Measurements from ENCODE around the gene MACF1.
"Not testable (repeated sequence)": the region's sequence is repeated elsewhere in the genome, so short reads cannot be mapped to it uniquely, and the experiment has no call there.

The MACF1 gene

GRCh38 chr1:39204441-39205081, at the start of gene MACF1:
Gene MACF1, plus strand, starts transcription at chr1:39204695. Its CDS starts 328 bp downstream, at chr1:39205023.
- Mint-ChIP-seq H3K36me3 (ENCODE audit: low read depth) (peaks cover 19% of the 10 kb centered on the region), H3K4me1 (ENCODE audit: low read depth) (peaks cover 48% of the 10 kb centered on the region), H3K27ac (peak within 1 kb of the TSS; percentile 96), H3K4me3 (peak within 1 kb of the TSS; percentile 93), H3K27me3 (ENCODE audit: low read depth) (no peaks in the 10 kb centered on the region), H3K9me3 (peaks cover 4% of the 10 kb centered on the region)
- DNase-seq (ENCODE audit: low spot score) = peak; percentile 37

- Mint-ChIP-seq H3K9me3 (no peaks in the 10 kb centered on the region), H3K4me1 (ENCODE audit: low read depth) (peaks cover 4% of the 10 kb centered on the region), H3K4me3 (no peak overlapping the region), H3K36me3 (ENCODE audit: low read depth) (no peaks in the 10 kb centered on the region), H3K27ac (no peak overlapping the region), H3K27me3 (ENCODE audit: low read depth) (peaks cover 25% of the 10 kb centered on the region)
- no peak for DNase-seq (ENCODE audit: low spot score)
These were observed 47.2 kb upstream of the MACF1 start for GRCh38 chr1:39157304-39157703.

- Mint-ChIP-seq H3K36me3 (ENCODE audit: low read depth) (no peaks in the 10 kb centered on the region), H3K27ac (no peak overlapping the region), H3K27me3 (ENCODE audit: low read depth) (peaks cover 24% of the 10 kb centered on the region), H3K4me3 (no peak overlapping the region), H3K9me3 (no peaks in the 10 kb centered on the region), H3K4me1 (ENCODE audit: low read depth) (peaks cover 4% of the 10 kb centered on the region)
- DNase-seq (ENCODE audit: low spot score) = no peak
These were observed 46.0 kb upstream of the MACF1 start for GRCh38 chr1:39158327-39159086.

- Mint-ChIP-seq H3K27ac (no peak overlapping the region), H3K36me3 (ENCODE audit: low read depth) (no peaks in the 10 kb centered on the region), H3K4me1 (ENCODE audit: low read depth) (peaks cover 4% of the 10 kb centered on the region), H3K27me3 (ENCODE audit: low read depth) (peaks cover 24% of the 10 kb centered on the region), H3K4me3 (no peak overlapping the region), H3K9me3 (no peaks in the 10 kb centered on the region)
- no peak for DNase-seq (ENCODE audit: low spot score)
These were observed 45.1 kb upstream of the MACF1 start for GRCh38 chr1:39159224-39160036.

- no peak for DNase-seq (ENCODE audit: low spot score)
- Mint-ChIP-seq H3K27me3 (ENCODE audit: low read depth) (peaks cover 24% of the 10 kb centered on the region), H3K4me3 (no peak overlapping the region), H3K27ac (no peak overlapping the region), H3K36me3 (ENCODE audit: low read depth) (no peaks in the 10 kb centered on the region), H3K4me1 (ENCODE audit: low read depth) (no peaks in the 10 kb centered on the region), H3K9me3 (no peaks in the 10 kb centered on the region)
These were observed 43.8 kb upstream of the MACF1 start for GRCh38 chr1:39160703-39161102.

- not testable (repeated sequence) for H3K36me3 Mint-ChIP-seq (ENCODE audit: low read depth); H3K4me3 Mint-ChIP-seq; H3K4me1 Mint-ChIP-seq (ENCODE audit: low read depth); DNase-seq (ENCODE audit: low spot score); H3K27ac Mint-ChIP-seq; H3K9me3 Mint-ChIP-seq
- peaks cover 24% of the 10 kb centered on the region for H3K27me3 Mint-ChIP-seq (ENCODE audit: low read depth)
These were observed 42.7 kb upstream of the MACF1 start for GRCh38 chr1:39161811-39162210.

- peaks cover 22% of the 10 kb centered on the region for H3K27me3 Mint-ChIP-seq (ENCODE audit: low read depth)
- no peaks in the 10 kb centered on the region for H3K36me3 Mint-ChIP-seq (ENCODE audit: low read depth)
- no peak overlapping the region for H3K4me3 Mint-ChIP-seq
- H3K27ac Mint-ChIP-seq = no peak overlapping the region
- no peaks in the 10 kb centered on the region for H3K4me1 Mint-ChIP-seq (ENCODE audit: low read depth)
- no peaks in the 10 kb centered on the region for H3K9me3 Mint-ChIP-seq
- DNase-seq (ENCODE audit: low spot score) = no peak
These were observed 41.0 kb upstream of the MACF1 start for GRCh38 chr1:39163469-39163868.

- H3K4me1 Mint-ChIP-seq (ENCODE audit: low read depth) = no peaks in the 10 kb centered on the region
- no peak overlapping the region for H3K4me3 Mint-ChIP-seq
- no peak for DNase-seq (ENCODE audit: low spot score)
- H3K27me3 Mint-ChIP-seq (ENCODE audit: low read depth) = peaks cover 21% of the 10 kb centered on the region
- H3K27ac Mint-ChIP-seq = no peak overlapping the region
- H3K9me3 Mint-ChIP-seq = no peaks in the 10 kb centered on the region
- no peaks in the 10 kb centered on the region for H3K36me3 Mint-ChIP-seq (ENCODE audit: low read depth)
These were observed 40.2 kb upstream of the MACF1 start for GRCh38 chr1:39164256-39164655.

- Mint-ChIP-seq H3K4me3 (no peak overlapping the region), H3K27me3 (ENCODE audit: low read depth) (peaks cover 14% of the 10 kb centered on the region), H3K9me3 (no peaks in the 10 kb centered on the region), H3K36me3 (ENCODE audit: low read depth) (no peaks in the 10 kb centered on the region), H3K4me1 (ENCODE audit: low read depth) (no peaks in the 10 kb centered on the region), H3K27ac (no peak overlapping the region)
- DNase-seq (ENCODE audit: low spot score) = no peak
These were observed 39.4 kb upstream of the MACF1 start for GRCh38 chr1:39165049-39165448.

- Mint-ChIP-seq H3K4me3 (no peak overlapping the region), H3K36me3 (ENCODE audit: low read depth) (no peaks in the 10 kb centered on the region), H3K4me1 (ENCODE audit: low read depth) (no peaks in the 10 kb centered on the region), H3K27me3 (ENCODE audit: low read depth) (peaks cover 11% of the 10 kb centered on the region), H3K9me3 (no peaks in the 10 kb centered on the region), H3K27ac (no peak overlapping the region)
- DNase-seq (ENCODE audit: low spot score) = no peak
These were observed 39.0 kb upstream of the MACF1 start for GRCh38 chr1:39165488-39165887.

- no peak for DNase-seq (ENCODE audit: low spot score)
- H3K9me3 Mint-ChIP-seq = no peaks in the 10 kb centered on the region
- peaks cover 3% of the 10 kb centered on the region for H3K27me3 Mint-ChIP-seq (ENCODE audit: low read depth)
- no peaks in the 10 kb centered on the region for H3K36me3 Mint-ChIP-seq (ENCODE audit: low read depth)
- no peak overlapping the region for H3K27ac Mint-ChIP-seq
- H3K4me1 Mint-ChIP-seq (ENCODE audit: low read depth) = no peaks in the 10 kb centered on the region
- no peak overlapping the region for H3K4me3 Mint-ChIP-seq
These were observed 36.8 kb upstream of the MACF1 start for GRCh38 chr1:39167632-39168209.

- DNase-seq (ENCODE audit: low spot score) = no peak
- H3K4me1 Mint-ChIP-seq (ENCODE audit: low read depth) = no peaks in the 10 kb centered on the region
- no peaks in the 10 kb centered on the region for H3K9me3 Mint-ChIP-seq
- peaks cover 3% of the 10 kb centered on the region for H3K27me3 Mint-ChIP-seq (ENCODE audit: low read depth)
- no peak overlapping the region for H3K4me3 Mint-ChIP-seq
- no peak overlapping the region for H3K27ac Mint-ChIP-seq
- no peaks in the 10 kb centered on the region for H3K36me3 Mint-ChIP-seq (ENCODE audit: low read depth)
These were observed 36.0 kb upstream of the MACF1 start for GRCh38 chr1:39168301-39169080.

All from T-helper 2 cell treated with Interferon-gamma antibody and Interleukin-4, amounts not matched to agents 5 μg/mL and 100 μg/mL, for 36 hours (primary cell).